ENCODE measurements around the gene CHCHD2. TPM values are rescaled to one million over a fixed set of nuclear protein-coding genes. Genes with fewer than 3 reads are reported as not detected.

Gene CHCHD2
- total and polyA plus RNA-seq, 9 of the 15 experiments (the other 6 are each of a cell fraction or from before 2014, with no cell fraction given) = 145 to 1,044 (median 648) TPM

DNA sequence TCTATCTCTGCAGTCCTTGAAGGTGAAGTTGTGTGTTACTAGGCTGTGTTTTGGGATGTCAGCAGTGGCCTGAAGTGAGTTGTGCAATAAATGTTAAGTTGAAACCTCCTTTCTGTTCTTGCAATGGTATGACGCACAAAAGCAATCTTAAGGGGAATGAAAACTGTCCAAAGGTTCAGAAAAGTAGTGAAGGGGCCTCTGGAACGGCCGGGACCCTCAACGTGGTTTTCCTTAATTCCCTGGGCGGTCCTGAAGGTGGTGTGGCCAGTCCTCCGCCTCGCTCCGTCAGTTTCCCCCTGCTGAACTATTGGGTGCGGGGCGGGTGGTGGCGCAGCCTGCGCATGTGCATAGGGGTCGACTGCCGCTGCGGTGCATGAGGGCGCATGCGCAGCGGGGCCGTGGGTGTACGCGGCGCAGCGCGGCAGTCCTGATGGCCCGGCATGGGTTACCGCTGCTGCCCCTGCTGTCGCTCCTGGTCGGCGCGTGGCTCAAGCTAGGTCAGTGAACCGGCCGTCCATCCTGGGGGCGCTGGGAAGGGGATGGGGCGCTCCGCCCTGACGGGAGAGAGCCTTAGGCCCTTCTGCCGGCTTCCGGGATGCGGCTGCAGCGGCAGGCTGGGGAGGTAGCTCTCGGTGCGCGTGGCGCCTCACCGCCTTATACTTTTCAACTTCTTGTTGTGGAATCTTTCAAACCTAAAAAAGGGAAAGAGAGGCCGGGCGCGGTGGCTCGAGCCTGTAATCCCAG is 42.2 kb downstream of the CHCHD2 start, which contains the start of gene SUMF2 (continued):
- TF ChIP-seq, protein P1, sequence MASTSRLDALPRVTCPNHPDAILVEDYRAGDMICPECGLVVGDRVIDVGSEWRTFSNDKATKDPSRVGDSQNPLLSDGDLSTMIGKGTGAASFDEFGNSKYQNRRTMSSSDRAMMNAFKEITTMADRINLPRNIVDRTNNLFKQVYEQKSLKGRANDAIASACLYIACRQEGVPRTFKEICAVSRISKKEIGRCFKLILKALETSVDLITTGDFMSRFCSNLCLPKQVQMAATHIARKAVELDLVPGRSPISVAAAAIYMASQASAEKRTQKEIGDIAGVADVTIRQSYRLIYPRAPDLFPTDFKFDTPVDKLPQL (IDR thresholded peaks at IDR 0.05; ENCODE audit: extremely low read depth, insufficient read length) = no peak
- TF ChIP-seq MYBL2 (IDR thresholded peaks at IDR 0.05; ENCODE audit: low read depth) (no peak), MYBL2 (CRISPR knock-in tag; IDR thresholded peaks at IDR 0.05; ENCODE audit: borderline replicate concordance) (no peak), RB1 (IDR thresholded peaks at IDR 0.05; ENCODE audit: low read depth) (peak; percentile 74), JUN (IDR thresholded peaks at IDR 0.05; ENCODE audit: borderline replicate concordance, low read depth, low read length) (no peak), JUN (CRISPR knock-in tag; IDR thresholded peaks at IDR 0.05; ENCODE audit: borderline replicate concordance) (no peak), U2AF2 (optimal IDR thresholded peaks at IDR 0.05; ENCODE audit: low read depth, low read length) (no peak), SRSF7 (optimal IDR thresholded peaks at IDR 0.05; ENCODE audit: low read depth, low read length) (no peak), POLR2B (IDR thresholded peaks at IDR 0.05; ENCODE audit: low read depth, partially characterized antibody) (peak; percentile 97), ZNF778 (CRISPR knock-in tag; IDR thresholded peaks at IDR 0.05) (no peak), ZNF785 (CRISPR knock-in tag; IDR thresholded peaks at IDR 0.05) (no peak), MED1 (CRISPR knock-in tag; IDR thresholded peaks at IDR 0.05; ENCODE audit: borderline replicate concordance) (no peak), NUFIP1 (IDR thresholded peaks at IDR 0.05; ENCODE audit: partially characterized antibody) (no peak), ASH1L (IDR thresholded peaks at IDR 0.05; ENCODE audit: borderline replicate concordance, low read depth, partially characterized antibody) (no peak), RCOR1 (IDR thresholded peaks at IDR 0.05; ENCODE audit: borderline replicate concordance in 1 of 2, low read depth in 2 of 2, low read length in 2 of 2) (0 out of 4 replicates have a peak, but pooled peaks of 1 of the 2 experiments have one; percentile 24), POLR2H (tag; IDR thresholded peaks at IDR 0.05; ENCODE audit: low read depth) (peak; percentile 77), YY1 (IDR thresholded peaks at IDR 0.05; ENCODE audit: borderline replicate concordance in 1 of 3, control insufficient read depth in 1 of 3, extremely low read depth in 1 of 3, insufficient read depth in 3 of 3, insufficient read length in 1 of 3, insufficient replicate concordance in 2 of 3, low read depth in 1 of 3, low read length in 2 of 3) (peak in 2 of 3 experiments; percentile 72 to 79), TAF9B (IDR thresholded peaks at IDR 0.05; ENCODE audit: partially characterized antibody) (peak; percentile 58)
- TF ChIP-seq, protein P2, sequence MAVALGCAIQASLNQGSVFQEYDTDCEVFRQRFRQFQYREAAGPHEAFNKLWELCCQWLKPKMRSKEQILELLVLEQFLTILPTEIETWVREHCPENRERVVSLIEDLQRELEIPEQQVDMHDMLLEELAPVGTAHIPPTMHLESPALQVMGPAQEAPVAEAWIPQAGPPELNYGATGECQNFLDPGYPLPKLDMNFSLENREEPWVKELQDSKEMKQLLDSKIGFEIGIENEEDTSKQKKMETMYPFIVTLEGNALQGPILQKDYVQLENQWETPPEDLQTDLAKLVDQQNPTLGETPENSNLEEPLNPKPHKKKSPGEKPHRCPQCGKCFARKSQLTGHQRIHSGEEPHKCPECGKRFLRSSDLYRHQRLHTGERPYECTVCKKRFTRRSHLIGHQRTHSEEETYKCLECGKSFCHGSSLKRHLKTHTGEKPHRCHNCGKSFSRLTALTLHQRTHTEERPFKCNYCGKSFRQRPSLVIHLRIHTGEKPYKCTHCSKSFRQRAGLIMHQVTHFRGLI (CRISPR knock-in tag; IDR thresholded peaks at IDR 0.05) = no peak
- TF ChIP-seq, protein P3, sequence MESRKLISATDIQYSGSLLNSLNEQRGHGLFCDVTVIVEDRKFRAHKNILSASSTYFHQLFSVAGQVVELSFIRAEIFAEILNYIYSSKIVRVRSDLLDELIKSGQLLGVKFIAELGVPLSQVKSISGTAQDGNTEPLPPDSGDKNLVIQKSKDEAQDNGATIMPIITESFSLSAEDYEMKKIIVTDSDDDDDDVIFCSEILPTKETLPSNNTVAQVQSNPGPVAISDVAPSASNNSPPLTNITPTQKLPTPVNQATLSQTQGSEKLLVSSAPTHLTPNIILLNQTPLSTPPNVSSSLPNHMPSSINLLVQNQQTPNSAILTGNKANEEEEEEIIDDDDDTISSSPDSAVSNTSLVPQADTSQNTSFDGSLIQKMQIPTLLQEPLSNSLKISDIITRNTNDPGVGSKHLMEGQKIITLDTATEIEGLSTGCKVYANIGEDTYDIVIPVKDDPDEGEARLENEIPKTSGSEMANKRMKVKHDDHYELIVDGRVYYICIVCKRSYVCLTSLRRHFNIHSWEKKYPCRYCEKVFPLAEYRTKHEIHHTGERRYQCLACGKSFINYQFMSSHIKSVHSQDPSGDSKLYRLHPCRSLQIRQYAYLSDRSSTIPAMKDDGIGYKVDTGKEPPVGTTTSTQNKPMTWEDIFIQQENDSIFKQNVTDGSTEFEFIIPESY (CRISPR knock-in tag; IDR thresholded peaks at IDR 0.05) = no peak
- TF ChIP-seq, protein P4, sequence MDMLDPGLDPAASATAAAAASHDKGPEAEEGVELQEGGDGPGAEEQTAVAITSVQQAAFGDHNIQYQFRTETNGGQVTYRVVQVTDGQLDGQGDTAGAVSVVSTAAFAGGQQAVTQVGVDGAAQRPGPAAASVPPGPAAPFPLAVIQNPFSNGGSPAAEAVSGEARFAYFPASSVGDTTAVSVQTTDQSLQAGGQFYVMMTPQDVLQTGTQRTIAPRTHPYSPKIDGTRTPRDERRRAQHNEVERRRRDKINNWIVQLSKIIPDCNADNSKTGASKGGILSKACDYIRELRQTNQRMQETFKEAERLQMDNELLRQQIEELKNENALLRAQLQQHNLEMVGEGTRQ (CRISPR knock-in tag; IDR thresholded peaks at IDR 0.05) = no peak

All from K562 (cell line).